ENCODE measurements around the gene PRKAA2. TPM values are rescaled to one million over a fixed set of nuclear protein-coding genes. Genes with fewer than 3 reads are reported as not detected.

Gene PRKAA2
- total RNA-seq, 1 experiment from 2014 or later: 4.0 TPM

DNA sequence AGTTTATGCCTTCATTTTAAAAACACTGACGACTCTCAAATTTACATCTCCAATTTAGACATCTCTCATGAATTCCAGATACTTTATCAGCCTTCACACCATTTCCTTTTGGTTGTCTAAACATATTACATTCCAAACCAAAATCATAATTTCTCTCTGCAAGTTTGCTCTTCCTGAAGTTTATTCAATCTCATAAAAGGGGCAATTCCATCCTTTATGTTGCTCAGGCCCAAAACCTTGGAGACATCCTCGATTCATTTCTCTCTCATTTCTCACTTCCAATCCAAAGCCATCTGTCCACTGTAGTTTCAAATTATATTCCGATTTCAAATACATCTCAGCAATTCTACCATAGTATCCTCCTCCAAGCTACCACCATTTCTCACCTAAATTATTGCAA is 100.1 kb downstream of the PRKAA2 start:
- no peaks in the 10 kb centered on the region for H4K20me1 ChIP-seq (ENCODE audit: control insufficient read depth, insufficient read depth, insufficient read length)
- H3K4me1 ChIP-seq (ENCODE audit: insufficient read depth, low read length): no peaks in the 10 kb centered on the region

More for the DNA sequence above, 100.1 kb downstream of the PRKAA2 start:
- no peak overlapping the region for H2AK5ac ChIP-seq (ENCODE audit: insufficient read length, low read length)
- no peak overlapping the region for H4K91ac ChIP-seq (ENCODE audit: insufficient read length, low read depth, low read length)
- no peak overlapping the region for H3T11ph ChIP-seq (ENCODE audit: low read length)
- H3K4me2 ChIP-seq (ENCODE audit: insufficient read depth, insufficient read length, low read length): no peak overlapping the region
- Mint-ChIP-seq H3K36me3 (ENCODE audit: insufficient read depth in 1 of 3, low read depth in 3 of 3) (no peaks in the 10 kb centered on the region), H3K4me3 (no peak overlapping the region), H3K27ac (no peak overlapping the region), H3K9me3 (no peaks in the 10 kb centered on the region), H3K4me1 (no peaks in the 10 kb centered on the region), H3K27me3 (ENCODE audit: low read depth) (peaks cover 3% of the 10 kb centered on the region; the same call in 1 of the 2 replicates)
- H3K23ac ChIP-seq (ENCODE audit: insufficient read length, low read depth, low read length): no peak overlapping the region
- no peaks in the 10 kb centered on the region for H3K23me2 ChIP-seq (ENCODE audit: insufficient read length, low read depth, low read length, poor library complexity, severe bottlenecking)
- H2BK120ac ChIP-seq (ENCODE audit: low read depth, low read length, poor library complexity, severe bottlenecking): no peak overlapping the region
- H3K56ac ChIP-seq (ENCODE audit: insufficient read length, low read depth, low read length): no peak overlapping the region
- H3K4ac ChIP-seq (ENCODE audit: low read depth, low read length): no peak overlapping the region
- no peak overlapping the region for H4K5ac ChIP-seq (ENCODE audit: insufficient read length, low read depth, low read length)
- no peak overlapping the region for H2BK20ac ChIP-seq (ENCODE audit: low read depth, low read length, poor library complexity, severe bottlenecking)
- no peak for DNase-seq
- H3K79me2 ChIP-seq (ENCODE audit: insufficient read depth, low read length): no peaks in the 10 kb centered on the region
- TF ChIP-seq, protein P1, sequence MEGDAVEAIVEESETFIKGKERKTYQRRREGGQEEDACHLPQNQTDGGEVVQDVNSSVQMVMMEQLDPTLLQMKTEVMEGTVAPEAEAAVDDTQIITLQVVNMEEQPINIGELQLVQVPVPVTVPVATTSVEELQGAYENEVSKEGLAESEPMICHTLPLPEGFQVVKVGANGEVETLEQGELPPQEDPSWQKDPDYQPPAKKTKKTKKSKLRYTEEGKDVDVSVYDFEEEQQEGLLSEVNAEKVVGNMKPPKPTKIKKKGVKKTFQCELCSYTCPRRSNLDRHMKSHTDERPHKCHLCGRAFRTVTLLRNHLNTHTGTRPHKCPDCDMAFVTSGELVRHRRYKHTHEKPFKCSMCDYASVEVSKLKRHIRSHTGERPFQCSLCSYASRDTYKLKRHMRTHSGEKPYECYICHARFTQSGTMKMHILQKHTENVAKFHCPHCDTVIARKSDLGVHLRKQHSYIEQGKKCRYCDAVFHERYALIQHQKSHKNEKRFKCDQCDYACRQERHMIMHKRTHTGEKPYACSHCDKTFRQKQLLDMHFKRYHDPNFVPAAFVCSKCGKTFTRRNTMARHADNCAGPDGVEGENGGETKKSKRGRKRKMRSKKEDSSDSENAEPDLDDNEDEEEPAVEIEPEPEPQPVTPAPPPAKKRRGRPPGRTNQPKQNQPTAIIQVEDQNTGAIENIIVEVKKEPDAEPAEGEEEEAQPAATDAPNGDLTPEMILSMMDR (conservative IDR thresholded peaks at IDR 0.05): no peak
- no peak overlapping the region for H2BK12ac ChIP-seq (ENCODE audit: insufficient read length, low read depth, low read length)
- H2BK15ac ChIP-seq (ENCODE audit: low read depth, low read length): no peak overlapping the region
- H3K9ac ChIP-seq (ENCODE audit: extremely low read depth, insufficient read length, low read length): no peak overlapping the region
- H3K27me3 ChIP-seq (ENCODE audit: insufficient read depth, low read length): no peaks in the 10 kb centered on the region
- no peak overlapping the region for H2BK5ac ChIP-seq (ENCODE audit: insufficient read length, low read length)
- H3K14ac ChIP-seq (ENCODE audit: insufficient read depth, low read length): no peak overlapping the region
- no peaks in the 10 kb centered on the region for H3K9me3 ChIP-seq (ENCODE audit: control insufficient read depth, low read depth, low read length)
- H3K18ac ChIP-seq (ENCODE audit: insufficient read length, low read depth, low read length): no peak overlapping the region
- no peak overlapping the region for H4K8ac ChIP-seq (replicated peaks; ENCODE audit: insufficient read length, low read depth, low read length)
- no peak overlapping the region for H2AFZ ChIP-seq (ENCODE audit: low read length)
- H3K79me1 ChIP-seq (ENCODE audit: insufficient read depth, low read depth, low read length, poor library complexity, severe bottlenecking): no peaks in the 10 kb centered on the region
- H3K27ac ChIP-seq (ENCODE audit: insufficient read length, low read depth, low read length): no peak overlapping the region
- 100% methylated on average over 1 of the region's 3 CpGs for WGBS (ENCODE audit: extremely low coverage, insufficient read length, low lambda C conversion rate)

Measured in H9 (cell line).